Measurements from ENCODE around the gene SMAD1.
"Not testable (repeated sequence)": the region's sequence is repeated elsewhere in the genome, so short reads cannot be mapped to it uniquely, and the experiment has no call there.

SMAD1 gene

DNA sequence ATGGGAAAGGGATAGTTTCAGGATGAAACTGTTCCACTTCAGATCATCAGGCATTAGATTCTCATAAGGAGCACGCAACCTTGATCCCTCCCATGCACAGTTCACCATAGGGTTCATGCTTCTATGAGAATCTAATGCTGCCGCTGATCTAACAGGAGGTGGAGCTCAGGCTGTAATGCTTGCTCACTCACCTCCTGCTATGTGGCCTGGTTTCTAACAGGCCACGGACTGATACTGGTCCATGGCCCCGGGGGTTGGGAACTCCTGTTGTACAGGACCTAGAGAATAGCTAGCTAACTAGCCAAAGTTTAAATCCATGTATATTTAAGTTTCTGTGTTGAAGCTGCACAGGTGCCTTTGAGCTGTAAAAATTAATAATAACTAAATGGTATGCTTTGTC lies 71.7 kb downstream of the SMAD1 start:
- Histone ChIP-seq H3K36me3 (ENCODE audit: control insufficient read depth in 2 of 2, insufficient read depth in 2 of 2, low read length in 2 of 2) (peaks cover 0 to 4% of the 10 kb centered on the region in 2 donors), H3K9me3 (ENCODE audit: control insufficient read depth in 2 of 2, low read length in 2 of 2) (no peaks in the 10 kb centered on the region), H3K4me1 (ENCODE audit: control insufficient read depth, insufficient read depth, low read length) (peaks cover 3% of the 10 kb centered on the region), H3K4me3 (ENCODE audit: low read length in 2 of 2) (no peak overlapping the region), H3K27ac (ENCODE audit: low read length) (no peak overlapping the region), H3K27me3 (ENCODE audit: control insufficient read depth in 1 of 2, insufficient read depth in 2 of 2, low read length in 2 of 2) (no peaks in the 10 kb centered on the region), H3K9ac (ENCODE audit: low read length in 2 of 2) (no peak overlapping the region)

DNA sequence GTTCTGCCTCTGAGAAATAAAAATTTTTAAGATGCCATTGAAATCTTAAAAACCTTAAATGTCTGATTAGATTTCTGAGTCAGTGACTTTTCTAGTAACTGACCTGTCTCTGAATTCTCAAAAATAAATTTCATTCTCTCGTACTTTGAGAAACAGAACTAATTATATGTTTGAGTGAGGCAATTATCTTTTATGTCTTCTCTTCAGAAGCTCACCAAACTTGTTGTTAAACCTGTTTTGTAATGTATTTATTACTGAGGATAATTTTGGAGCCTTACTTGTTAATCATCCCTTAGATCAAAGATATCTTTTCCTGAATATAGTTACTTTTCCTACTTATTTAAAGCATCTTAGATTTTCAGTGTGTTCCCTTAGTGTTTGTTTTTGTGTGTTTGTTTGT lies 73.0 kb downstream of the SMAD1 start:
- Histone ChIP-seq H3K27me3 (ENCODE audit: control insufficient read depth in 1 of 2, insufficient read depth in 2 of 2, low read length in 2 of 2) (no peaks in the 10 kb centered on the region), H3K9me3 (ENCODE audit: control insufficient read depth in 2 of 2, low read length in 2 of 2) (no peaks in the 10 kb centered on the region), H3K36me3 (ENCODE audit: control insufficient read depth in 2 of 2, insufficient read depth in 2 of 2, low read length in 2 of 2) (peaks cover 0 to 4% of the 10 kb centered on the region in 2 donors), H3K4me3 (ENCODE audit: low read length in 2 of 2) (no peak overlapping the region), H3K9ac (ENCODE audit: low read length in 2 of 2) (no peak overlapping the region), H3K27ac (ENCODE audit: low read length) (no peak overlapping the region), H3K4me1 (ENCODE audit: control insufficient read depth, insufficient read depth, low read length) (peaks cover 3% of the 10 kb centered on the region)

DNA sequence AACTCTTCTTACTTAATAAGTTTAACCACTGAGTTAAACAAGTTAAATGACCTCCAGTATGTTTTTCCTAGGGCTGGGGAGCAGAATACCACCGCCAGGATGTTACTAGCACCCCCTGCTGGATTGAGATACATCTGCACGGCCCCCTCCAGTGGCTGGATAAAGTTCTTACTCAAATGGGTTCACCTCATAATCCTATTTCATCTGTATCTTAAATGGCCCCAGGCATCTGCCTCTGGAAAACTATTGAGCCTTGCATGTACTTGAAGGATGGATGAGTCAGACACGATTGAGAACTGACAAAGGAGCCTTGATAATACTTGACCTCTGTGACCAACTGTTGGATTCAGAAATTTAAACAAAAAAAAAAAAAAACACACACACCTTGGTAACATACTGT lies 76.1 kb downstream of the SMAD1 start:
- Histone ChIP-seq H3K4me1 (ENCODE audit: control insufficient read depth, insufficient read depth, low read length) (no peaks in the 10 kb centered on the region), H3K36me3 (ENCODE audit: control insufficient read depth in 2 of 2, insufficient read depth in 2 of 2, low read length in 2 of 2) (peaks cover 2 to 4% of the 10 kb centered on the region in 2 donors), H3K4me3 (ENCODE audit: low read length in 2 of 2) (no peak overlapping the region), H3K9ac (ENCODE audit: low read length in 2 of 2) (no peak overlapping the region), H3K27ac (ENCODE audit: low read length) (no peak overlapping the region), H3K9me3 (ENCODE audit: control insufficient read depth in 2 of 2, low read length in 2 of 2) (no peaks in the 10 kb centered on the region), H3K27me3 (ENCODE audit: control insufficient read depth in 1 of 2, insufficient read depth in 2 of 2, low read length in 2 of 2) (no peaks in the 10 kb centered on the region)

DNA sequence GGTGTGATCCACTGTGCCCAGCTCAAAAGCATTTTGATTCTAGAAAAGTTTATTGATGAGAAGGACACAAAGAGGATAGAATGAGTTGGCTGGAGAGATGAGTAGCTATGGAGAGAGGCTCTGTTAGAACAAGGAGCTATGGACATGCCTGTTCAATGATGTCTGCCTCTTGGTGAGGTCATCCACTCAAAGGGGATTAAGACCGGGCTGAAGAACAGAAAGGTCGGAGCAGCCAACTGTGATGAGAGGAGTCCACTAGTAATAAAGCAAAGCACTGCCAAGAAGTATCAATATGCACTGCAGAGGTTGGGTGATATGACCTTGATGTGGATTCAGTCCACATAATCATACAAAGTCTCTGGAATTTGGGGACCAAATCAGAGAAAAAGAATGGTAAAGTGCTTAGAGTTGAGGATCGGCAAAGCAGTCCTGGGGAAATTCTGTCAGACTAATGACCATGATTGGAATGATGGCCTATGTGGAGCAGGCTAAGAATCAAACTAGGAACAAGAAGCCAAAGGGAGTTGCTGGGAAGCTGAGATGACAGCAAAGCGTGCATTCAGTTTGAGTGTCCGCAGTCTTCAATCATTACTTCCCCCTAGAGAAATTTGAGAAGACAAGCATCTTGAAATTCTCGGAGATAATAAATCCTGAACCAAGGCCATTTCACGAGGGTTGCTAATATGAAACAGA lies 81.8 kb downstream of the SMAD1 start:
- no peak overlapping the region for H3K4me3 ChIP-seq (ENCODE audit: low read length in 2 of 2)
- H3K27me3 ChIP-seq (ENCODE audit: control insufficient read depth in 1 of 2, insufficient read depth in 2 of 2, low read length in 2 of 2), result no peaks in the 10 kb centered on the region
- H3K9me3 ChIP-seq (ENCODE audit: control insufficient read depth in 2 of 2, low read length in 2 of 2), result peaks cover 0 to 3% of the 10 kb centered on the region in 2 donors
- peaks cover 0 to 2% of the 10 kb centered on the region in 2 donors for H3K36me3 ChIP-seq (ENCODE audit: control insufficient read depth in 2 of 2, insufficient read depth in 2 of 2, low read length in 2 of 2)
- H3K9ac ChIP-seq (ENCODE audit: low read length in 2 of 2), result no peak overlapping the region
- H3K4me1 ChIP-seq (ENCODE audit: control insufficient read depth, insufficient read depth, low read length), result no peaks in the 10 kb centered on the region
- no peak overlapping the region for H3K27ac ChIP-seq (ENCODE audit: low read length)

DNA sequence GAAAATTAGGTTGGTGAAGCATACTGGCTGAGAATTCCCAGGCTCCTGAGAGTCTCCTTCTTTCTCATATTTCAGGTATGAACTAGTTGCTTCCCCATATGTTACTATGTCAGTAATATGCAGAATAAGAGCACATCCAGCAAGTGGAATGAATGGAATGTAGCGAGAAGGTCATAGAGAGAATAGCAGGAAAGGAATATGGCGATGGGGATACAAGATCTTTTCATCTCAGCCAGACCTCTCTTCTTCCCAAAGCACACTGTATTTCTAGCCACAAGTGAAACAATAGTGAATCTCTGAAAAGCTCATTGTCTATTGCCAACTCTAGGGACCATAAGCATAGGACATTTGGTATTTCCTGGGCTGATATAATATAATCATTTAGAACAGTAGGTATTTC lies 82.9 kb downstream of the SMAD1 start:
- H3K4me1 ChIP-seq (ENCODE audit: control insufficient read depth, insufficient read depth, low read length), result no peaks in the 10 kb centered on the region
- H3K9me3 ChIP-seq (ENCODE audit: control insufficient read depth in 2 of 2, low read length in 2 of 2), result peaks cover 0 to 3% of the 10 kb centered on the region in 2 donors
- no peaks in the 10 kb centered on the region for H3K27me3 ChIP-seq (ENCODE audit: control insufficient read depth in 1 of 2, insufficient read depth in 2 of 2, low read length in 2 of 2)
- H3K9ac ChIP-seq (ENCODE audit: low read length in 2 of 2), result no peak overlapping the region
- peaks cover 0 to 2% of the 10 kb centered on the region in 2 donors for H3K36me3 ChIP-seq (ENCODE audit: control insufficient read depth in 2 of 2, insufficient read depth in 2 of 2, low read length in 2 of 2)
- no peak overlapping the region for H3K4me3 ChIP-seq (ENCODE audit: low read length in 2 of 2)
- no peak overlapping the region for H3K27ac ChIP-seq (ENCODE audit: low read length)

DNA sequence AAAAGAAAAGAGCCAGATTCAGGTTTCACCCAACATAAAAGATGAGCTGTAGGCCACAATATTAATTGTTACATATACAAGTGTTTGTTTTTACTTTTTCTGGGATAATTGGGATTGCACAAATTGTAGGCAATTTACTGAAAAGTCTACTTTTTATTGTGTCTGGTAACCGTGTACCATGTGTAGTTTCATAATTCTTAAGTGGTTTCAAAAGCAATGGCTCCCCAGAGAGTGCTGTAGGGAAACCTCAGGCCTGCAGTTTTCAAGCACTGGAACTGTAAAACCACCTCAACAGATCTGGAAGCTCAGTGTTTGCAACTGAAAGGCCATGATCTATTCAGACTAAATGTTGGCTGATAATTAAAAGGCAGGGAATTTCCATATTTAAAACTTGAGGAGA lies 83.7 kb downstream of the SMAD1 start:
- no peak overlapping the region for H3K9ac ChIP-seq (ENCODE audit: low read length in 2 of 2)
- H3K27ac ChIP-seq (ENCODE audit: low read length), result no peak overlapping the region
- H3K4me3 ChIP-seq (ENCODE audit: low read length in 2 of 2), result no peak overlapping the region
- H3K27me3 ChIP-seq (ENCODE audit: control insufficient read depth in 1 of 2, insufficient read depth in 2 of 2, low read length in 2 of 2), result no peaks in the 10 kb centered on the region
- H3K9me3 ChIP-seq (ENCODE audit: control insufficient read depth in 2 of 2, low read length in 2 of 2), result peaks cover 0 to 3% of the 10 kb centered on the region in 2 donors
- peaks cover 0 to 1% of the 10 kb centered on the region in 2 donors for H3K36me3 ChIP-seq (ENCODE audit: control insufficient read depth in 2 of 2, insufficient read depth in 2 of 2, low read length in 2 of 2)
- no peaks in the 10 kb centered on the region for H3K4me1 ChIP-seq (ENCODE audit: control insufficient read depth, insufficient read depth, low read length)

DNA sequence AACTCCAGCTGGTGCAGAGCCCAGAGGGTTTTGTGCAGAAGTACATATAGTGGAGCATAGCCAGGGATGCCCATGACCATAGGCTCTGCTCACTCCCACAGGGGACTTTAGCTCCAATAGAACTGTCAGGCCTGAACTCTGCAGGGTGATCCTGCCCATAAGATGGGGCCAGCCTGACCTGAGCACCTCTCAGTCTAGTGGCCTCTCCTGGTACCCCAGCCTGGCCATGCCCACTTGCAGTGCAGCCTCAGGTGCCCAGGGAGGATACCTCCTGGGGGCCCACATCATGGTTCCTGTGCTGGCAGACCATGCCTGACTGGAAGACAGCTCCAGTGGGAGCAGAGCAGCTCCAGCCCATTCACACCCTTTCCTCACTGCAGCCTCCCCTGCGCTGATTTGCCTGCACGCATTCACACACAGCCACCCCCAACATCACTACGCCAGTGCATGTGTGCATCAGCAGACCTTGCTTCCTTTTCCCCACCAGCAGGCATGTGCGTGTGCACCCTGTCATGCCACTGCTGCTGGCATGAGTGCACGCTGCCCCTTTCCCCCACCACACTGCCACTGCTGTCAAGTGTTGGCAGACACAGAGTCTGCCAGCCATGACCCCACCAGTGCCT lies 84.5 kb downstream of the SMAD1 start:
- Histone ChIP-seq H3K27me3 (ENCODE audit: control insufficient read depth in 1 of 2, insufficient read depth in 2 of 2, low read length in 2 of 2) (no peaks in the 10 kb centered on the region), H3K27ac (ENCODE audit: low read length) (no peak overlapping the region), H3K4me3 (ENCODE audit: low read length in 2 of 2) (no peak overlapping the region), H3K4me1 (ENCODE audit: control insufficient read depth, insufficient read depth, low read length) (no peaks in the 10 kb centered on the region), H3K9ac (ENCODE audit: low read length in 2 of 2) (no peak overlapping the region), H3K9me3 (ENCODE audit: control insufficient read depth in 2 of 2, low read length in 2 of 2) (peaks cover 0 to 3% of the 10 kb centered on the region in 2 donors), H3K36me3 (ENCODE audit: control insufficient read depth in 2 of 2, insufficient read depth in 2 of 2, low read length in 2 of 2) (no peaks in the 10 kb centered on the region)

DNA sequence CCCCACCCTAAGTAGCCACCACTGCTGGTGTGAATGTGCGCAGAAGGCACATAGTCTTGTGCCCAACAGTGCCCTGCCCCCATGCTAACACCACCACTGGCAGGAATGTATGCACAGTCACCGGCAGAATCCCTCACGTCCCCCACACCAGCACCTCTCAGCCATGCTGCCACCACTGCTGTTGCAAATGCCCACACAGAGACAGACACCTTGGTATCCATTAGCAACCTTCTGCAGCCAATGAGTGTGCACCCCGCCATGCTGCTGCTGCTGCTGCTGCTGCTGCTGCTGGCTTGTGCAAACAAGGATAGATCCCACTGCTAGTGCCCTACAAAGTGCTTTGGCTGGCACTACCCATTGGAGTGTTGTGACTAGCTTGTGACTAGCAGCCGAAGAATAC lies 85.1 kb downstream of the SMAD1 start:
- Histone ChIP-seq H3K9ac (ENCODE audit: low read length in 2 of 2) (no peak overlapping the region), H3K27ac (ENCODE audit: low read length) (no peak overlapping the region), H3K9me3 (ENCODE audit: control insufficient read depth in 2 of 2, low read length in 2 of 2) (peaks cover 0 to 3% of the 10 kb centered on the region in 2 donors), H3K27me3 (ENCODE audit: control insufficient read depth in 1 of 2, insufficient read depth in 2 of 2, low read length in 2 of 2) (no peaks in the 10 kb centered on the region), H3K4me3 (ENCODE audit: low read length in 2 of 2) (no peak overlapping the region), H3K36me3 (ENCODE audit: control insufficient read depth in 2 of 2, insufficient read depth in 2 of 2, low read length in 2 of 2) (no peaks in the 10 kb centered on the region), H3K4me1 (ENCODE audit: control insufficient read depth, insufficient read depth, low read length) (no peaks in the 10 kb centered on the region)

DNA sequence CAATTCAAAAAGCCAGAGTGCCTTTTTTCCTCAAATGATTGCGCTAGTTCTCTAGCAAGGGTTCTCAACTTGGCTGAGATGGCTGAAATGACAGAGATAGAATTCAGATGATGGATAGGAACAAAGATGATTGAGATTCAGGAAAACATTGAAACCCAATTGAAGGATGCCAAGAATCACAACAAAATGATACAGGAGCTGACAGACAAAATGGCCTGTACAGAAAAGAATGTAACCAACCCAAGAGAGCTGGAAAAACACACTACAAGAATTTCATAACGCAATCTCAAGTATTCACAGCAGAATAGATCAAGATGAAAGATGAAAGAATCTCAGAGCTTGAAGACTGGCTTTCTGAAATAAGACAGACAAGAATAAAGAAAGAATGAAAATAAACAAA lies 85.9 kb downstream of the SMAD1 start:
- no peak overlapping the region for H3K4me3 ChIP-seq (ENCODE audit: low read length in 2 of 2)
- no peaks in the 10 kb centered on the region for H3K36me3 ChIP-seq (ENCODE audit: control insufficient read depth in 2 of 2, insufficient read depth in 2 of 2, low read length in 2 of 2)
- no peaks in the 10 kb centered on the region for H3K4me1 ChIP-seq (ENCODE audit: control insufficient read depth, insufficient read depth, low read length)
- H3K27me3 ChIP-seq (ENCODE audit: control insufficient read depth in 1 of 2, insufficient read depth in 2 of 2, low read length in 2 of 2), result no peaks in the 10 kb centered on the region
- H3K27ac ChIP-seq (ENCODE audit: low read length), result no peak overlapping the region
- peaks cover 0 to 3% of the 10 kb centered on the region in 2 donors for H3K9me3 ChIP-seq (ENCODE audit: control insufficient read depth in 2 of 2, low read length in 2 of 2)
- no peak overlapping the region for H3K9ac ChIP-seq (ENCODE audit: low read length in 2 of 2)

DNA sequence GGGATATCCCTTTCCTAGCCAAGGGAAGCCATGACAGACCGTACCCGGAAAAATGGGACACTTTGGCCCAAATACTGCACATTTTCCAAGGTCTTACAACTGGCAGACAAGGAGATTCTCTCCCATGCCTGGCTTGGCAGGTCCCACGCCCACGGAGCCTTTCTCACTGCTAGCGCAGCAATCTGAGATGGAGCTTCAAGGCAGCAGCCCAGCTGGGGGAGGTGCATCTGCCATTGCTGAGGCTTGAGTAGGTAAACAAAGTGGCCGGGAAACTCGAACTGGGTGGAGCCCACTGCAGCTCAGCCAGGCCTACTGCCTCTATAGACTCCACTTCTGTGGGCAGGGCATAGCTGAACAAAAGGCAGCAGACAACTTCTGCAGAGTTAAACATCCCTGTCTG lies 92.9 kb downstream of the SMAD1 start:
- H3K9ac ChIP-seq (ENCODE audit: low read length in 2 of 2), result not testable (repeated sequence)

DNA sequence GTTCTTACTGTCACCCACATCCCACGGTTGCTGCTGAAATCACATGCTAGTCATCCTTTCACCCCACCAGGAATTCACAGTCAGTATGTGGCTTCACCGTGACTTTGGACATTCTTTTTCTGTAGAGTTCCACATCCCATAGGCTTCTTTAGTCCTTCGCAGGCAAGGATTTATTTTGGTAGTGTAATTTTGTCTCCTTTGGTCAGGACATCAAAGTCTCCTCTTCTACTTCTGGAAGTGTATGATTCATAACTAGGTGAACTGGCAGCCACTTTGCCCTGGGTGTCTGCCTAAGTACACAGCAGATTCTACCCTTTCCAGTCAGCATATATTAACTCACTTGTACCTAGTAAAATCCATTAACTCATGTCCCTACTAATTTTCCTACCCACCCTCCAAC lies 99.3 kb downstream of the SMAD1 start:
- no peaks in the 10 kb centered on the region for H3K4me1 ChIP-seq (ENCODE audit: control insufficient read depth, insufficient read depth, low read length)
- no peaks in the 10 kb centered on the region for H3K27me3 ChIP-seq (ENCODE audit: control insufficient read depth in 1 of 2, insufficient read depth in 2 of 2, low read length in 2 of 2)
- no peak overlapping the region for H3K27ac ChIP-seq (ENCODE audit: low read length)
- H3K36me3 ChIP-seq (ENCODE audit: control insufficient read depth in 2 of 2, insufficient read depth in 2 of 2, low read length in 2 of 2), result no peaks in the 10 kb centered on the region
- no peak overlapping the region for H3K4me3 ChIP-seq (ENCODE audit: low read length in 2 of 2)
- no peak overlapping the region for H3K9ac ChIP-seq (ENCODE audit: low read length in 2 of 2)
- H3K9me3 ChIP-seq (ENCODE audit: control insufficient read depth in 2 of 2, low read length in 2 of 2), result no peaks in the 10 kb centered on the region

More for the DNA sequence above, 92.9 kb downstream of the SMAD1 start:
- not testable (repeated sequence) for H3K27ac ChIP-seq (ENCODE audit: low read length); H3K27me3 ChIP-seq (ENCODE audit: control insufficient read depth in 1 of 2, insufficient read depth in 2 of 2, low read length in 2 of 2); H3K4me1 ChIP-seq (ENCODE audit: control insufficient read depth, insufficient read depth, low read length); H3K4me3 ChIP-seq (ENCODE audit: low read length in 2 of 2); H3K36me3 ChIP-seq (ENCODE audit: control insufficient read depth in 2 of 2, insufficient read depth in 2 of 2, low read length in 2 of 2); H3K9me3 ChIP-seq (ENCODE audit: control insufficient read depth in 2 of 2, low read length in 2 of 2)

All from stomach smooth muscle (tissue), 2 donors.